PC-3 (cell line): ENCODE results near the gene STIM1. TPM values are rescaled to one million over a fixed set of nuclear protein-coding genes. Genes with fewer than 3 reads are reported as not detected.

Source experiments
- ATAC-seq: fragments of 200-7000 bp; cut with Tn5 transposase; 2 replicates; pipeline ENCODE4 v1.9.1; 2020; ENCODE audit warnings: mild to moderate bottlenecking, moderate library complexity
- BruUV-seq: library from RNA; stranded (reverse); fragments of 400-500 nt; replicated peaks from 2 replicates; lab custom pipeline; 2021; lab: Mats Ljungman, UMichigan
- CTCF ChIA-PET: fragments of 300-600 bp; sonication (Branson Sonifier 250); formaldehyde crosslinking; loops from one replicate; lab custom pipeline; 2022; ENCODE audit warnings: antibody characterized with exemption; lab: Charles Lee
- POLR2A ChIA-PET: fragments of 300-600 bp; sonication (Branson Sonifier 250); formaldehyde crosslinking; loops from one replicate; lab custom pipeline; 2022; ENCODE audit warnings: antibody characterized with exemption; ENCODE audit not compliant: unreplicated experiment; lab: Charles Lee
- DNase-seq: peaks from one replicate; pipeline ENCODE4 v3.0.0-alpha.2; 2015
- H2AFZ ChIP-seq: fragments of 300-600 bp; sonication (generic); 2 replicates; pipeline ENCODE4 v1.6.0; 2016; ENCODE audit warnings: antibody characterized with exemption, low read length
- H3F3A ChIP-seq: fragments of 300-600 bp; sonication (generic); one replicate; pipeline ENCODE4 v1.6.0; 2017; ENCODE audit warnings: antibody characterized with exemption, low read length, control low read depth, mild to moderate bottlenecking; ENCODE audit not compliant: unreplicated experiment
- H3K27ac ChIP-seq: fragments of 300-600 bp; sonication (generic); 2 replicates; pipeline ENCODE4 v1.5.1; 2016; ENCODE audit warnings: mild to moderate bottlenecking, low read length
- H3K27me3 ChIP-seq: fragments of 300-600 bp; sonication (generic); 2 replicates; pipeline ENCODE4 v1.6.1; 2016; ENCODE audit warnings: low read length, mixed read lengths
- H3K36me3 ChIP-seq: fragments of 300-600 bp; sonication (generic); 2 replicates; pipeline ENCODE4 v1.6.1; 2016; ENCODE audit warnings: low read depth, mixed run types, low read length, mixed read lengths
- H3K4me1 ChIP-seq: fragments of 300-600 bp; sonication (generic); 2 replicates; pipeline ENCODE4 v1.5.1; 2016; ENCODE audit warnings: low read length; ENCODE audit not compliant: insufficient read depth
- H3K4me2 ChIP-seq: fragments of 300-600 bp; sonication (generic); 2 replicates; pipeline ENCODE4 v1.6.0; 2016; ENCODE audit warnings: low read length
- H3K4me3 ChIP-seq: fragments of 300-600 bp; sonication (generic); 2 replicates; pipeline ENCODE4 v1.5.1; 2016; ENCODE audit warnings: mild to moderate bottlenecking, low read length, mixed read lengths
- H3K79me2 ChIP-seq: fragments of 300-600 bp; sonication (generic); 2 replicates; pipeline ENCODE4 v1.6.1; 2017; ENCODE audit warnings: low read length, mixed read lengths
- H3K9ac ChIP-seq: fragments of 300-600 bp; sonication (generic); 2 replicates; pipeline ENCODE4 v1.6.0; 2016; ENCODE audit warnings: mild to moderate bottlenecking, low read length
- H3K9me2 ChIP-seq: fragments of 300-600 bp; sonication (generic); replicated peaks from 2 replicates; pipeline ENCODE4 v1.6.1; 2016; ENCODE audit warnings: mixed run types, low read length, mixed read lengths
- H3K9me3 ChIP-seq: fragments of 300-600 bp; sonication (generic); 2 replicates; pipeline ENCODE4 v1.6.1; 2016; ENCODE audit warnings: low read length, mixed read lengths
- H4K20me1 ChIP-seq: fragments of 300-600 bp; sonication (generic); 2 replicates; pipeline ENCODE4 v1.6.1; 2016; ENCODE audit warnings: low read length, mixed read lengths
- CTCF ChIP-seq: fragments of 300-600 bp; sonication (generic); conservative IDR thresholded peaks from 2 replicates; pipeline ENCODE4 v1.5.1; 2017; ENCODE audit warnings: antibody characterized with exemption, low read depth, mild to moderate bottlenecking, low read length
- EZH2 ChIP-seq: fragments of 300-600 bp; sonication (generic); IDR thresholded peaks from one replicate; pipeline ENCODE4 v1.6.1; 2017; ENCODE audit warnings: antibody characterized with exemption, mild to moderate bottlenecking, low read length; ENCODE audit not compliant: unreplicated experiment
- EZH2phosphoT487 ChIP-seq: fragments of 300-600 bp; sonication (generic); IDR thresholded peaks from 2 replicates; pipeline ENCODE4 v1.6.1; 2018; ENCODE audit warnings: mild to moderate bottlenecking, antibody characterized with exemption, low read length, borderline replicate concordance
- intact Hi-C: fragments of 100-400 bp; cut with micrococcal nuclease; formaldehyde crosslinking; loops from 2 replicates; pipeline ENCODE4 v1.9.0; 2023
- total RNA-seq: library from RNA; depleted of rRNA; stranded (reverse); fragments of >200 nt; gene quantifications from 2 replicates; pipeline ENCODE4 v1.2.3, GENCODE V29; 2014

Gene STIM1
- total RNA-seq, 1 experiment from 2014 or later, result 22.8 TPM

- ChIA-PET POLR2A (no interaction called here), CTCF (no interaction called here)
- no TSS peak for BruUV-seq
- Histone ChIP-seq H3K27me3 (no peaks in the 10 kb centered on the region), H3K27ac (no peak overlapping the region), H2AFZ (no peak overlapping the region), H3K4me1 (no peaks in the 10 kb centered on the region), H3K9ac (no peak overlapping the region), H3K9me3 (no peaks in the 10 kb centered on the region), H3F3A (no peaks in the 10 kb centered on the region), H3K4me3 (no peak overlapping the region), H4K20me1 (no peaks in the 10 kb centered on the region), H3K4me2 (no peak overlapping the region), H3K36me3 (peaks cover 11% of the 10 kb centered on the region; the same call in 1 of the 2 replicates), H3K9me2 (no peaks in the 10 kb centered on the region), H3K79me2 (peaks cover 49% of the 10 kb centered on the region)
- intact Hi-C loops, result no loop called here
- ATAC-seq (no peak), DNase-seq (no peak)
- no peak for TF ChIP-seq CTCF
- no peak for TF ChIP-seq EZH2phosphoT487
- TF ChIP-seq EZH2, result no peak
These were observed 23.9 kb upstream of the STIM1 start for GRCh38 chr11:3831378-3832239.

- intact Hi-C loops, result no loop called here
- no TSS peak for BruUV-seq
- Histone ChIP-seq H2AFZ (no peak overlapping the region), H3K9ac (no peak overlapping the region), H4K20me1 (peaks cover 5% of the 10 kb centered on the region; the same call in 1 of the 2 replicates), H3K27ac (no peak overlapping the region), H3K36me3 (peaks cover 11% of the 10 kb centered on the region; the same call in 1 of the 2 replicates), H3F3A (no peaks in the 10 kb centered on the region), H3K79me2 (peaks cover 61% of the 10 kb centered on the region), H3K27me3 (no peaks in the 10 kb centered on the region), H3K4me1 (no peaks in the 10 kb centered on the region), H3K9me2 (no peaks in the 10 kb centered on the region), H3K4me3 (no peak overlapping the region), H3K4me2 (no peak overlapping the region), H3K9me3 (no peaks in the 10 kb centered on the region)
- ChIA-PET CTCF (no interaction called here), POLR2A (no interaction called here)
- DNase-seq (no peak), ATAC-seq (no peak)
- TF ChIP-seq EZH2phosphoT487, result no peak
- TF ChIP-seq CTCF, result no peak
- no peak for TF ChIP-seq EZH2
These were observed 22.6 kb upstream of the STIM1 start for GRCh38 chr11:3832816-3833215.

- no peaks in the 10 kb centered on the region for H3K4me1 ChIP-seq
- no peaks in the 10 kb centered on the region for H3K9me2 ChIP-seq
- peaks cover 5% of the 10 kb centered on the region; the same call in 1 of the 2 replicates for H4K20me1 ChIP-seq
- peaks cover 67% of the 10 kb centered on the region for H3K79me2 ChIP-seq
- TF ChIP-seq CTCF (no peak), EZH2phosphoT487 (no peak), EZH2 (no peak)
- H3F3A ChIP-seq, result no peaks in the 10 kb centered on the region
- H3K4me3 ChIP-seq, result no peak overlapping the region
- BruUV-seq, result no TSS peak
- ChIA-PET POLR2A (no interaction called here), CTCF (no interaction called here)
- no peak overlapping the region for H3K9ac ChIP-seq
- peaks cover 11% of the 10 kb centered on the region; the same call in 1 of the 2 replicates for H3K36me3 ChIP-seq
- DNase-seq (no peak), ATAC-seq (no peak)
- no peak overlapping the region for H2AFZ ChIP-seq
- no peaks in the 10 kb centered on the region for H3K27me3 ChIP-seq
- intact Hi-C loops, result no loop called here
- no peak overlapping the region for H3K4me2 ChIP-seq
- H3K27ac ChIP-seq, result no peak overlapping the region
- no peaks in the 10 kb centered on the region for H3K9me3 ChIP-seq
These were observed 22.0 kb upstream of the STIM1 start for GRCh38 chr11:3833449-3833848.
